Liver (tissue), 3 donors: ENCODE results near the gene LIMCH1.

Experiments
- GABPA ChIP-seq, 2 donors: IDR thresholded peaks in 1 of 2; conservative IDR thresholded peaks in 1 of 2; 2 replicates each; pipeline ENCODE4 v1.6.1; 2016; ENCODE audit warnings: antibody characterized with exemption in 2 of 2, mild to moderate bottlenecking in 1 of 2, moderate library complexity in 1 of 2
- RAD21 ChIP-seq, 2 donors: IDR thresholded peaks; 2 replicates each; pipeline ENCODE4 v1.6.1; 2016; ENCODE audit warnings: antibody characterized with exemption in 2 of 2, mild to moderate bottlenecking in 2 of 2
- YY1 ChIP-seq: IDR thresholded peaks from 2 replicates; pipeline ENCODE4 v1.6.1; 2016; ENCODE audit warnings: antibody characterized with exemption, mild to moderate bottlenecking
- TF ChIP-seq, protein P1 (sequence below): fragments of 150-350 bp; IDR thresholded peaks from 2 replicates; pipeline ENCODE4 v1.5.1; 2017; ENCODE audit warnings: improper control_type of control experiment, low read depth, low read length; ENCODE audit not compliant: missing input control
- TF ChIP-seq, protein P2 (sequence below): IDR thresholded peaks from 2 replicates; pipeline ENCODE4 v1.6.1; 2016; ENCODE audit warnings: antibody characterized with exemption
- donor health status: healthy.
- donor health status: healthy.

DNA sequence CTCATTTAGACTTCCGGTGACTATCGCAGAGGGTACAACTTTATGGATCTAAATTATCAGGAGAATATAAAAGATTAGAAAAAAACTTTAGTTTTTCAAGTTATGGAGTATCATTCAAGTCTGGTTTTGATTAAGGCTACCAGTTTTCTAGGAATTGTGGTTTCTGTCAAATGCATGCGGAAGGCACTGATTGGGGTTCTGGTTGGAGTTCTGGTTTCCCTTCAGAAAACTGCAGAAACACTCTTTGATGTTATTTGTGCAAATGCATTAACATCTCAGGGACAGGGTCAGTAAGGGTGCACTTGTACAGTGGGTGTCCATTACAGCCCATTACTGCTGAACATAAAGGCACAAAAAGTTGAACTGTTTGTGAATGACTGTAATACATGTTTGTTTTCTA, 100.2 kb downstream of the LIMCH1 start:
- TF ChIP-seq, protein P1, sequence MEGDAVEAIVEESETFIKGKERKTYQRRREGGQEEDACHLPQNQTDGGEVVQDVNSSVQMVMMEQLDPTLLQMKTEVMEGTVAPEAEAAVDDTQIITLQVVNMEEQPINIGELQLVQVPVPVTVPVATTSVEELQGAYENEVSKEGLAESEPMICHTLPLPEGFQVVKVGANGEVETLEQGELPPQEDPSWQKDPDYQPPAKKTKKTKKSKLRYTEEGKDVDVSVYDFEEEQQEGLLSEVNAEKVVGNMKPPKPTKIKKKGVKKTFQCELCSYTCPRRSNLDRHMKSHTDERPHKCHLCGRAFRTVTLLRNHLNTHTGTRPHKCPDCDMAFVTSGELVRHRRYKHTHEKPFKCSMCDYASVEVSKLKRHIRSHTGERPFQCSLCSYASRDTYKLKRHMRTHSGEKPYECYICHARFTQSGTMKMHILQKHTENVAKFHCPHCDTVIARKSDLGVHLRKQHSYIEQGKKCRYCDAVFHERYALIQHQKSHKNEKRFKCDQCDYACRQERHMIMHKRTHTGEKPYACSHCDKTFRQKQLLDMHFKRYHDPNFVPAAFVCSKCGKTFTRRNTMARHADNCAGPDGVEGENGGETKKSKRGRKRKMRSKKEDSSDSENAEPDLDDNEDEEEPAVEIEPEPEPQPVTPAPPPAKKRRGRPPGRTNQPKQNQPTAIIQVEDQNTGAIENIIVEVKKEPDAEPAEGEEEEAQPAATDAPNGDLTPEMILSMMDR, result no peak
- no peak for TF ChIP-seq RAD21 (IDR thresholded peaks at IDR 0.05)
- TF ChIP-seq GABPA (IDR thresholded peaks at IDR 0.05 in 1 of 2, conservative IDR thresholded peaks at IDR 0.05 in 1 of 2), result no peak
- TF ChIP-seq, protein P2, sequence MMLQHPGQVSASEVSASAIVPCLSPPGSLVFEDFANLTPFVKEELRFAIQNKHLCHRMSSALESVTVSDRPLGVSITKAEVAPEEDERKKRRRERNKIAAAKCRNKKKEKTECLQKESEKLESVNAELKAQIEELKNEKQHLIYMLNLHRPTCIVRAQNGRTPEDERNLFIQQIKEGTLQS, result no peak
- no peak for TF ChIP-seq YY1
